Stimulated activated CD8-positive, alpha-beta memory T cell treated with anti-CD3 and anti-CD28 coated beads, Interleukin-15, amount 100 ng/mL, for 4 hours (primary cell): ENCODE data around the gene RTN4RL2.

Experiments used
- DNase-seq, 2 donors: peaks; one replicate each; pipeline ENCODE4 v3.0.0-alpha.2; 2020; ENCODE audit warnings: low read depth in 2 of 2

The RTN4RL2 gene

GRCh38 chr11:57460022-57460757, at the start of gene RTN4RL2:
Gene RTN4RL2 (plus strand): TSS chr11:57460528. CDS start chr11:57460866, 338 bp downstream.
- DNase-seq = no peak

- no peak for DNase-seq
These were observed 46.6 kb upstream of the RTN4RL2 start for GRCh38 chr11:57413681-57414080.

- DNase-seq = no peak
These were observed 45.6 kb upstream of the RTN4RL2 start for GRCh38 chr11:57414612-57415212.

- no peak for DNase-seq
These were observed 43.9 kb upstream of the RTN4RL2 start for GRCh38 chr11:57416436-57416835.

GRCh38 chr11:57417056-57417455, 43.3 kb upstream of the RTN4RL2 start:
- DNase-seq = no peak

GRCh38 chr11:57418131-57418530, 42.2 kb upstream of the RTN4RL2 start:
- DNase-seq = no peak

- no peak for DNase-seq
These were observed 41.2 kb upstream of the RTN4RL2 start for GRCh38 chr11:57419146-57419545.

GRCh38 chr11:57421066-57421465, 39.3 kb upstream of the RTN4RL2 start:
- DNase-seq = no peak

GRCh38 chr11:57421805-57422204, 38.5 kb upstream of the RTN4RL2 start:
- no peak for DNase-seq

GRCh38 chr11:57422669-57423068, 37.7 kb upstream of the RTN4RL2 start:
- no peak for DNase-seq

- no peak for DNase-seq
These were observed 36.1 kb upstream of the RTN4RL2 start for GRCh38 chr11:57424137-57424791.

GRCh38 chr11:57424792-57425564, 35.4 kb upstream of the RTN4RL2 start:
- DNase-seq = peak; percentile 77 to 88

- DNase-seq = no peak
These were observed 34.5 kb upstream of the RTN4RL2 start for GRCh38 chr11:57425565-57426438.

- no peak for DNase-seq
These were observed 33.8 kb upstream of the RTN4RL2 start for GRCh38 chr11:57426439-57426928.

GRCh38 chr11:57426929-57427726, 33.2 kb upstream of the RTN4RL2 start, which contains the start of gene SLC43A3:
Gene SLC43A3 (minus strand): TSS chr11:57427121. CDS start chr11:57426172, 949 bp downstream.
- peak; percentile 66 to 71 for DNase-seq

- no peak for DNase-seq
These were observed 32.6 kb upstream of the RTN4RL2 start for GRCh38 chr11:57427727-57428082.

- DNase-seq = no peak
These were observed 31.7 kb upstream of the RTN4RL2 start for GRCh38 chr11:57428643-57429042.

- no peak for DNase-seq
These were observed 30.4 kb upstream of the RTN4RL2 start for GRCh38 chr11:57429946-57430345.

- DNase-seq = no peak
These were observed 29.4 kb upstream of the RTN4RL2 start for GRCh38 chr11:57430952-57431351.

GRCh38 chr11:57432149-57432561, 28.2 kb upstream of the RTN4RL2 start:
- DNase-seq = no peak
